PC-3 (cell line): Measurements from ENCODE around the gene NRXN2. TPM values are rescaled to one million over a fixed set of nuclear protein-coding genes. Genes with fewer than 3 reads are reported as not detected.

Experiments used
- ATAC-seq: fragments of 200-7000 bp; cut with Tn5 transposase; 2 replicates; pipeline ENCODE4 v1.9.1; 2020; ENCODE audit warnings: mild to moderate bottlenecking, moderate library complexity
- BruUV-seq: library from RNA; stranded (reverse); fragments of 400-500 nt; replicated peaks from 2 replicates; lab custom pipeline; 2021; lab: Mats Ljungman, UMichigan
- CTCF ChIA-PET: fragments of 300-600 bp; sonication (Branson Sonifier 250); formaldehyde crosslinking; loops from one replicate; lab custom pipeline; 2022; ENCODE audit warnings: antibody characterized with exemption; lab: Charles Lee
- POLR2A ChIA-PET: fragments of 300-600 bp; sonication (Branson Sonifier 250); formaldehyde crosslinking; loops from one replicate; lab custom pipeline; 2022; ENCODE audit warnings: antibody characterized with exemption; ENCODE audit not compliant: unreplicated experiment; lab: Charles Lee
- DNase-seq: peaks from one replicate; pipeline ENCODE4 v3.0.0-alpha.2; 2015
- H2AFZ ChIP-seq: fragments of 300-600 bp; sonication (generic); 2 replicates; pipeline ENCODE4 v1.6.0; 2016; ENCODE audit warnings: antibody characterized with exemption, low read length
- H3F3A ChIP-seq: fragments of 300-600 bp; sonication (generic); one replicate; pipeline ENCODE4 v1.6.0; 2017; ENCODE audit warnings: antibody characterized with exemption, low read length, control low read depth, mild to moderate bottlenecking; ENCODE audit not compliant: unreplicated experiment
- H3K27ac ChIP-seq: fragments of 300-600 bp; sonication (generic); 2 replicates; pipeline ENCODE4 v1.5.1; 2016; ENCODE audit warnings: mild to moderate bottlenecking, low read length
- H3K27me3 ChIP-seq: fragments of 300-600 bp; sonication (generic); 2 replicates; pipeline ENCODE4 v1.6.1; 2016; ENCODE audit warnings: low read length, mixed read lengths
- H3K36me3 ChIP-seq: fragments of 300-600 bp; sonication (generic); 2 replicates; pipeline ENCODE4 v1.6.1; 2016; ENCODE audit warnings: low read depth, mixed run types, low read length, mixed read lengths
- H3K4me1 ChIP-seq: fragments of 300-600 bp; sonication (generic); 2 replicates; pipeline ENCODE4 v1.5.1; 2016; ENCODE audit warnings: low read length; ENCODE audit not compliant: insufficient read depth
- H3K4me2 ChIP-seq: fragments of 300-600 bp; sonication (generic); 2 replicates; pipeline ENCODE4 v1.6.0; 2016; ENCODE audit warnings: low read length
- H3K4me3 ChIP-seq: fragments of 300-600 bp; sonication (generic); 2 replicates; pipeline ENCODE4 v1.5.1; 2016; ENCODE audit warnings: mild to moderate bottlenecking, low read length, mixed read lengths
- H3K79me2 ChIP-seq: fragments of 300-600 bp; sonication (generic); 2 replicates; pipeline ENCODE4 v1.6.1; 2017; ENCODE audit warnings: low read length, mixed read lengths
- H3K9ac ChIP-seq: fragments of 300-600 bp; sonication (generic); 2 replicates; pipeline ENCODE4 v1.6.0; 2016; ENCODE audit warnings: mild to moderate bottlenecking, low read length
- H3K9me2 ChIP-seq: fragments of 300-600 bp; sonication (generic); replicated peaks from 2 replicates; pipeline ENCODE4 v1.6.1; 2016; ENCODE audit warnings: mixed run types, low read length, mixed read lengths
- H3K9me3 ChIP-seq: fragments of 300-600 bp; sonication (generic); 2 replicates; pipeline ENCODE4 v1.6.1; 2016; ENCODE audit warnings: low read length, mixed read lengths
- H4K20me1 ChIP-seq: fragments of 300-600 bp; sonication (generic); 2 replicates; pipeline ENCODE4 v1.6.1; 2016; ENCODE audit warnings: low read length, mixed read lengths
- CTCF ChIP-seq: fragments of 300-600 bp; sonication (generic); conservative IDR thresholded peaks from 2 replicates; pipeline ENCODE4 v1.5.1; 2017; ENCODE audit warnings: antibody characterized with exemption, low read depth, mild to moderate bottlenecking, low read length
- EZH2 ChIP-seq: fragments of 300-600 bp; sonication (generic); IDR thresholded peaks from one replicate; pipeline ENCODE4 v1.6.1; 2017; ENCODE audit warnings: antibody characterized with exemption, mild to moderate bottlenecking, low read length; ENCODE audit not compliant: unreplicated experiment
- EZH2phosphoT487 ChIP-seq: fragments of 300-600 bp; sonication (generic); IDR thresholded peaks from 2 replicates; pipeline ENCODE4 v1.6.1; 2018; ENCODE audit warnings: mild to moderate bottlenecking, antibody characterized with exemption, low read length, borderline replicate concordance
- intact Hi-C: fragments of 100-400 bp; cut with micrococcal nuclease; formaldehyde crosslinking; loops from 2 replicates; pipeline ENCODE4 v1.9.0; 2023
- total RNA-seq: library from RNA; depleted of rRNA; stranded (reverse); fragments of >200 nt; gene quantifications from 2 replicates; pipeline ENCODE4 v1.2.3, GENCODE V29; 2014

NRXN2 gene
- total RNA-seq, 1 experiment from 2014 or later, result not detected

- H3K27ac ChIP-seq, result no peak overlapping the region
- CTCF ChIA-PET, result no interaction called here
Measured at GRCh38 chr11:64729851-64730382, 6.9 kb upstream of the NRXN2 start.

GRCh38 chr11:64728757-64729365, 5.9 kb upstream of the NRXN2 start:
- BruUV-seq, result no TSS peak
- Histone ChIP-seq H3K9me2 (no peaks in the 10 kb centered on the region), H3K27me3 (peaks cover 2% of the 10 kb centered on the region; the same call in 1 of the 2 replicates), H3K9me3 (no peaks in the 10 kb centered on the region), H3K27ac (no peak overlapping the region), H3K79me2 (no peaks in the 10 kb centered on the region), H3K4me1 (no peaks in the 10 kb centered on the region), H3K36me3 (no peaks in the 10 kb centered on the region), H3K9ac (no peak overlapping the region), H3F3A (no peaks in the 10 kb centered on the region), H2AFZ (no peak overlapping the region), H4K20me1 (no peaks in the 10 kb centered on the region), H3K4me2 (no peak overlapping the region), H3K4me3 (no peak overlapping the region)
- intact Hi-C loops, result no loop called here
- ATAC-seq (no peak), DNase-seq (no peak)
- TF ChIP-seq EZH2phosphoT487, result no peak
- TF ChIP-seq CTCF, result no peak
- no peak for TF ChIP-seq EZH2
- CTCF ChIA-PET, result no interaction called here
- POLR2A ChIA-PET, result no interaction called here

More at GRCh38 chr11:64729851-64730382, 6.9 kb upstream of the NRXN2 start:
- H3K27me3 ChIP-seq, result peaks cover 2% of the 10 kb centered on the region; the same call in 1 of the 2 replicates
- H4K20me1 ChIP-seq, result no peaks in the 10 kb centered on the region
- H3K4me2 ChIP-seq, result no peak overlapping the region
- POLR2A ChIA-PET, result no interaction called here
- H3K4me3 ChIP-seq, result no peak overlapping the region
- no peak for TF ChIP-seq EZH2
- TF ChIP-seq CTCF, result no peak
- no peak for TF ChIP-seq EZH2phosphoT487
- H3K4me1 ChIP-seq, result no peaks in the 10 kb centered on the region
- intact Hi-C loops, result no loop called here
- no peaks in the 10 kb centered on the region for H3K79me2 ChIP-seq
- no peak overlapping the region for H2AFZ ChIP-seq
- no peak overlapping the region for H3K9ac ChIP-seq
- BruUV-seq, result no TSS peak
- no peaks in the 10 kb centered on the region for H3K9me2 ChIP-seq
- H3K36me3 ChIP-seq, result no peaks in the 10 kb centered on the region
- no peaks in the 10 kb centered on the region for H3F3A ChIP-seq
- peak; percentile 19 for DNase-seq
- no peaks in the 10 kb centered on the region for H3K9me3 ChIP-seq
- ATAC-seq, result no peak

- ATAC-seq, result no peak
- Histone ChIP-seq H3K27me3 (peaks cover 9% of the 10 kb centered on the region; the same call in 1 of the 2 replicates), H3K9me3 (no peaks in the 10 kb centered on the region), H3K4me2 (no peak overlapping the region), H4K20me1 (no peaks in the 10 kb centered on the region), H3F3A (no peaks in the 10 kb centered on the region), H3K9ac (no peak overlapping the region), H3K4me3 (no peak overlapping the region), H3K9me2 (no peaks in the 10 kb centered on the region), H3K79me2 (no peaks in the 10 kb centered on the region), H3K4me1 (peaks cover 3% of the 10 kb centered on the region; the same call in 1 of the 2 replicates), H3K27ac (no peak overlapping the region), H3K36me3 (no peaks in the 10 kb centered on the region), H2AFZ (no peak overlapping the region)
- ChIA-PET CTCF (no interaction called here), POLR2A (no interaction called here)
- intact Hi-C loops, result no loop called here
- TF ChIP-seq EZH2phosphoT487, result no peak
- no peak for TF ChIP-seq CTCF
- no peak for TF ChIP-seq EZH2
- no peak for DNase-seq
- BruUV-seq, result no TSS peak
Measured at GRCh38 chr11:64726867-64727530, 4.0 kb upstream of the NRXN2 start.
